SU-DHL-6 (cell line): ENCODE measurements around the gene CDKN1A.

Experiments
- EZH2phosphoT487 ChIP-seq: fragments of 200-600 bp; sonication (generic), shearing (Covaris generic); conservative IDR thresholded peaks from 2 replicates; pipeline ENCODE4 v1.6.1; 2018; ENCODE audit warnings: mild to moderate bottlenecking, antibody characterized with exemption, low read length, moderate library complexity, mixed read lengths
- TF ChIP-seq, protein P1 (sequence below): fragments of 200-600 bp; sonication (generic); IDR thresholded peaks from one replicate; pipeline ENCODE4 v1.5.1; 2017; ENCODE audit warnings: antibody characterized with exemption, mild to moderate bottlenecking, low read length, moderate library complexity; ENCODE audit not compliant: insufficient read depth, poor library complexity, severe bottlenecking

DNA sequence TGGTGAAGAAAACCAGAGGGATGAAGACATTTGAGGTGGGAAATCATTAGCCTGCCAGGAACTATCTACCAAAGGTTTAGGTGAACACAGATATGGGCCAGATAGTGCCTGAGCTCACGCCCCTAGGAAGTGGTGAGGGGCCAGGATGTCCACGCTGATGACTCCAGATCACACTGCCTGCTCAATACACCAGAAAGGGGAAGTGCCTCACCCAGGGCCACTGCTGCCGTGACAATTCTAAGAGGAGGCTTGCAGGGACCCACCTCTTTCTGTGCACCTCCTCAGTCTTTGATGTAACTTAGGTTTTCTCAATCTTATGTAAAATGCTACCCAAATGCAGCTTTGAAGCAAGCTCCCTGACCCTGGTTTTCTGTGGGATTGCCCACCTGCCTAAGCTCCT lies 13.7 kb downstream of the CDKN1A start:
- TF ChIP-seq, protein P1, sequence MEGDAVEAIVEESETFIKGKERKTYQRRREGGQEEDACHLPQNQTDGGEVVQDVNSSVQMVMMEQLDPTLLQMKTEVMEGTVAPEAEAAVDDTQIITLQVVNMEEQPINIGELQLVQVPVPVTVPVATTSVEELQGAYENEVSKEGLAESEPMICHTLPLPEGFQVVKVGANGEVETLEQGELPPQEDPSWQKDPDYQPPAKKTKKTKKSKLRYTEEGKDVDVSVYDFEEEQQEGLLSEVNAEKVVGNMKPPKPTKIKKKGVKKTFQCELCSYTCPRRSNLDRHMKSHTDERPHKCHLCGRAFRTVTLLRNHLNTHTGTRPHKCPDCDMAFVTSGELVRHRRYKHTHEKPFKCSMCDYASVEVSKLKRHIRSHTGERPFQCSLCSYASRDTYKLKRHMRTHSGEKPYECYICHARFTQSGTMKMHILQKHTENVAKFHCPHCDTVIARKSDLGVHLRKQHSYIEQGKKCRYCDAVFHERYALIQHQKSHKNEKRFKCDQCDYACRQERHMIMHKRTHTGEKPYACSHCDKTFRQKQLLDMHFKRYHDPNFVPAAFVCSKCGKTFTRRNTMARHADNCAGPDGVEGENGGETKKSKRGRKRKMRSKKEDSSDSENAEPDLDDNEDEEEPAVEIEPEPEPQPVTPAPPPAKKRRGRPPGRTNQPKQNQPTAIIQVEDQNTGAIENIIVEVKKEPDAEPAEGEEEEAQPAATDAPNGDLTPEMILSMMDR, result no peak
- no peak for TF ChIP-seq EZH2phosphoT487
